HEK293T (cell line): ENCODE measurements around the gene CACHD1.

Source experiments
- FOXK2 ChIP-seq: fragments of 450-650 bp; IDR thresholded peaks from 2 replicates; pipeline ENCODE4 v1.6.1; 2016; ENCODE audit warnings: mild to moderate bottlenecking
- ZNF384 ChIP-seq: fragments of 450-650 bp; IDR thresholded peaks from 2 replicates; pipeline ENCODE4 v1.6.1; 2016

GRCh38 chr1:64487061-64487460 is 17.1 kb downstream of the CACHD1 start:
- no peak for TF ChIP-seq FOXK2
- no peak for TF ChIP-seq ZNF384
